NT2/D1 (cell line): ENCODE data around the gene TMEM176A.

Experiments used
- SUZ12 ChIP-seq: IDR thresholded peaks from 2 replicates; pipeline ENCODE4 v1.6.1; 2011; ENCODE audit not compliant: insufficient read length, insufficient read depth; ENCODE audit errors: extremely low read depth
- YY1 ChIP-seq: IDR thresholded peaks from 2 replicates; pipeline ENCODE4 v1.6.1; 2011; ENCODE audit not compliant: insufficient read length, insufficient read depth
- ZNF274 ChIP-seq: IDR thresholded peaks from 2 replicates; pipeline ENCODE4 v1.6.1; 2011; ENCODE audit warnings: mild to moderate bottlenecking, low read depth, low read length

GRCh38 chr7:150842018-150842417, 41.4 kb downstream of the TMEM176A start:
- TF ChIP-seq ZNF274 (no peak), YY1 (no peak), SUZ12 (no peak)
